GM18909 (cell line): ENCODE results near the gene SLC9A9.
A peak's percentile ranks its signal among the peaks of the same experiment; 100 is the strongest.

Experiments
- ATAC-seq: cut with Tn5 transposase; IDR thresholded peaks from one replicate; pipeline ENCODE4 v1.9.1; 2021; ENCODE audit warnings: mild to moderate bottlenecking; ENCODE audit not compliant: unreplicated experiment, poor library complexity

SLC9A9 gene

DNA sequence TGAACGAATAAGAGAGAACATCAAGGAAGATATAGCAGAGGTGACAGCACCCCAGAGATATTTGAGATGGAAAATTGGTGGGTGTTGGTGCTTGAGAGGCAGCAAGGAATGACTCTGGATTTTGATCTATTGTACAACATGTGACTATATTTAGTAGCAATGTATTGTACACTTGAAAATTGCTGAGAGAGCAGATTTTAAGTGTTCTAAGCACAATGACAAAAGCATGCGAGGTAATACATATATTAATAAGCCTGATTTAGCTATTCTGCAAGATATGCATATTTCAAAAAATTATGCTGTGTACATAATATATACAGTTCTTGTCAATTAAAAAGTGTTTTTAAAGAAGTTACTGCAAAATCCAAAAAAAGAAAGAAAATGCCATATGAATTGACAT, 194.3 kb downstream of the SLC9A9 start:
- ATAC-seq, result no peak

DNA sequence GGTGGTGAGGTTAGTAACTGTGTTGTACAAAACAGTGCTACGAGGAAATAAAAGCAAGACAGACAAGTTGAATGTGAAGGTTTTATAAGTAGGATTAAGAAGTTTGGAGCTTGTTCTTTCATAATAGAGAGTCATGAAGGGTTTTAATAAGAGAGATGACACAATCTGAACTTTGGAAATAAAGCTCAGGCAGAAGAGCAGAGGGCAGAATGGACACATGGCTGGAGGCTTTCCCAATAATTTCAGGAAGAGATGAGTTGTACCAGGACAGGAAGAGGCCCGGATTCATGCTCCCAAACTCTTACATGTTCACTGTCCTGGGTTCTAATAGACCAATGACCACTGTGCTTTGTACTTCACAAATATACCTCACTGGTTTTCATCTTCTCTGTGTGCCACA, 194.8 kb downstream of the SLC9A9 start:
- ATAC-seq, result no peak

DNA sequence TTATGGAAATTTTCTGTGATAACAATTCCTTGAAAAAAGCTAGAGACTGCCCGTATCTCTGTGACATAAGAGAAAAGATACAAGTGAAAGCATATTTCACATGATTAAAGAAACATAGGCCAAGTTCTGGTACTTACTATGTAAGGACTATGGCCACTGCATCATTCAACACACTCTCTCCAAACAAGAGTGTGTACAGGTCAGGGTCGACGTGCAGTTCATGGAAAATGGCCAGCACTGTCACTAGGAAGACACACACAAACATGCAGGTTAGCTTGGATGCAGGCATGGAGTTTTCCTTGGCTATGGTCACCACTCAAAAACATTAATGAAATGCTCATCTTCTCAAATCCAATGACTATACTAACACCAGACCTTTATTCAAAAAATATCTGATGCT, 196.2 kb downstream of the SLC9A9 start:
- no peak for ATAC-seq

DNA sequence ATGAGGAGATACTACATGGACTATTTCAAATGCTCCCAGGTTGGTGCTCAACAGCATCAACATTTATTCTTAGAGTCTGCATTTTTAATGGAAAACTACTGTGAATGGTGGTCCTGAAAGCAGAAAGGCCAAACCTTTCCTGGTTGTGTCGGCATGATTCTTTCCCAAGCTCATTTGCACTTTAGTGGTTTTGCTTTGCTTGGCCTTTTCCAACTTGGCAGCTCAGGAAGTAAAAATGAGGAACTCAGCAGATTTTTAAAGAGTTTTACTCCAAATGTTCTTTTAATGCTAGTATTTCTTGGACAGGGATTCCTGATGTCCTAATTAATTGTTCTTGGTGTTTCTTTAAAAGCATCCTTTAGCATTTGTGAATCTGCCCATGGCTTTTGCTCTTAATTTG, 197.4 kb downstream of the SLC9A9 start:
- no peak for ATAC-seq

DNA sequence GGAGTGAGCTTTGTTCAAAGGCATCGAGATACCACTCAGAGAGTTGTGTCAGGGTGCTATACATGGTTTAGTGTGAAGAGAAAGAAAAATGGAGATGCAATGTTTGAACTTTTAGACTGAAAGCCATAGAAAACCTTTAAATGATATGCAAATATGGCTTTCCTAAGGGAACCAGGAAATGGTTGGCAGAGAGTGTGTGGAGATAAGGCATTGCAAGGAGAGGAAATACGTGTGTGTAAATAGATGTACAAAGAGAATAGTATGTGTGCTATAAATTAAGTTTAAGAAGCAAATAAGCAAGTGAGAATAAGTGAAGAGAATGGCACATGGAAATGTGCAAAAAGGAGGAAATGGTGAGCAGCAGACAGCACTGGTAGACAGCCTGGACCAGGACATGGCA, 198.1 kb downstream of the SLC9A9 start:
- ATAC-seq, result no peak

DNA sequence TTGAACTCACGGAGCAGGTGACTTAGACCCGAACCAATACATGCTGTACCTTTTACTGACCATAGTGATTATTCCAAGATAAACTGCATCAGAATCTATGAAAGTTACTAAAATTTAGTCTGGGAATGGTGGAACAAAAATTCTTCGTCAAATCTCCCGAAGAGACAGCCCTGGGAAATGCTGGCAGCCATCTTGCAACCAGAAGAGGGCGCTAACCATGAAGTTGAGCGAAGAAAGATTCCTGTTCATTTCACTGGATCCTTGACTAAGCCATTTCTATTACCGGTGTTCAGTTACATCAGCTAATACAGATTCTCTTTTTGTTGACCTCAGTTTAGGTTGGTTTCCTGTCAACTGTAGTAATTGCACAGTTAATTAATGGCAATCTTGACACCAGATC, 199.6 kb downstream of the SLC9A9 start:
- no peak for ATAC-seq

DNA sequence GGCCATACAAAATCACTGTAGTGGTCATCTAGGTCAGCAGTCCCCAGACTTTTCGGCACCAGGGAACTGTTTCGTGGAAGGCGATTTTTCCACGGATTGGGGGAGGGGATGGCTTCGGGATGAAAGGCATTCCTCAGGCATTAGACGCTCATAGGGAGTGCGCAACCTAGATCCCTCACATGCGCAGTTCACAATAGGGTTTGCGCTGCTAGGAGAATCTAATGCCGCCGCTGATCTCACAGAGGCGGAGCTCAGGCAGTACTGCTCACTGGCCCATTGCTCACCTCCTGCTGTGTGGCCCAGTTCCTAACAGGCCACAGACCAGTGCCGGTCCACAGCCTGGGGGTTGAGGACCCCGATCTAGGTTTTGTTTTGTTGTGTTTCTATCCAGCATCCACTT, 200.1 kb downstream of the SLC9A9 start:
- no peak for ATAC-seq

DNA sequence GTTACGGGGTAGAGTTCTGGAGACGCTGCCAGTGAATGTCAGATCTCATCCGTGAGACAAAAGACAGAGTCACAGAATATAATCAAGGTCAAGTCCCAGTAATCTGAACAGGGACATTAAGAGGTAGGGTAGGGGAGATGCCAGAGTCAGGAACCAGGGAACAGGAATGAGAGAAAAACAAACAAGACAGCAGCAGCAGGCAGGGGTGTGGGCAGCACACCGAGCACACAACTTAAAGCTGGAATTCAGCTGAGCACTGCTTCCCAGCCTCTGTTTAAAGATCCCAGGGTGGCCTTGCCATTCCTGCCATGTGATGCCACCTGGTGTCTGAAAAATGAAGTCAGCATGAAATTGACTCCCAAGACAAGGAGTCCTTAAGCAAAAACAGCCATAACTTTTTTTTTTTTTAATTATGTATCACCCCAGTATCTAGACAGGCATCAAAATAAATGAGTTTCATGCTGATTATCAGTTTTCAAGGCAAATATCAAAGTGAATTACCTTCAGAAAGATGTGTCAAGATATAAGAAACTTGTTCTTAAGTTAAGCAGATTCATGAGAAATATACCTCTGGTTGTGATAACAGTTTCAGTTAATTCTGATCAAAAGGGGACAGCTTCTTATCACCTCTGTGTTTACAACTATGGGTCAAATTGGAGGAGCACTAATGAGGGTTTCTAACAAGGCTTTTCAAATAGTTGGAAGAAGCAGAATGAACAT, 203.7 kb downstream of the SLC9A9 start:
- ATAC-seq, result peak; percentile 60

DNA sequence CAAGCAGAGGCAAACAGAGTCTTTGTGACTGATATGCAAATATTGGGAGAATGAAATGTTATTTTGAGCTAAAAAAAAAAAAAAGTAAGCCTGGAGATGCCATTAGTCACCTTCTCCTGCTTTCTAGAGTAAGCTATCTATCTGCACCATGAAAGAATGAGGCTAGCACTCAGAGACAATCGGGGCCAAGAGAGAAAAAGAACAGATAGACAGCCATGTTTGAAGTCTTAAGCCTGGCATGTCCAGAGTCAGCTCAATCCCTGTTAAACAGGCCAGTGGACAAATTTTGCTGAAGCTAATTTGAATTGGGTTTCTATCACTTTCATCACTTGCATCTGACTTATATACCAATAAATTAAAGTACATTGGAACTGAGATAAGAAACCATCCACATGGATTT, 204.4 kb downstream of the SLC9A9 start:
- ATAC-seq, result no peak

DNA sequence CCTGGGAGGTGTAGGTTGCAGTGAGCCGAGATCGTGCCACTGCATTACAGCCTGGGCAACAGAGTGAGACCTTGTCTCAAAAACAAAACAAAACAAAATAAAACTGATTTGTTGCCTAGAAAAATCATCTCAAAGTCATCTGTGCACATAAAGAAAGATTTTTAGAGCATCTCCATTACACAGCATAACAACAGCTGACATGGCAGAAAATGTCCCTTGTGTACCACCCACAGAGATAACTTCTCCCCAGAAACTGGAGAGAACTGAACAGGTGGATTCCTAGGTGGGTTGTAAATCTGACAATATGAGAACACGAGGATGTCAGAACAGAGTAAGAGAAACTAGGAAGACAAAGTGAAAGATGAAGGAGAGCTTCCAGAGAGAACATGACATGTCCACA, 207.5 kb downstream of the SLC9A9 start:
- no peak for ATAC-seq

DNA sequence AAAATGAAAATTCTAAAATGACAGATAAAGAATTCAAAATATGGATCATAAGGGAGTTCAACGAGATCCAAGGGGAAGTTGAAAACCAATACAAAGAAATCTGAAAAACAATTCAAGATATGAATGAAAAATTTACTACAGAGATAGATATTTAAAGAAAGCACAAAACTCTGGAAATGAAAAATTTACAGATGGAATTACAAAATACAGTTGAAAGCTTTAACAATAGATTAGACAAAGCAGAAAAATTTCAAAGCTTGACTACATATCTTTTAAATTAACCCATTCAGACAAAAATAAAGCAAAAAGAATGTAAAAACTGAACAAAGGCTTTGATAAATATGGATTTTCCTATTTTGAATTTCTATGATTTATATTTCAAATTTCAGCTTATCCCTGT, 211.1 kb downstream of the SLC9A9 start:
- no peak for ATAC-seq

DNA sequence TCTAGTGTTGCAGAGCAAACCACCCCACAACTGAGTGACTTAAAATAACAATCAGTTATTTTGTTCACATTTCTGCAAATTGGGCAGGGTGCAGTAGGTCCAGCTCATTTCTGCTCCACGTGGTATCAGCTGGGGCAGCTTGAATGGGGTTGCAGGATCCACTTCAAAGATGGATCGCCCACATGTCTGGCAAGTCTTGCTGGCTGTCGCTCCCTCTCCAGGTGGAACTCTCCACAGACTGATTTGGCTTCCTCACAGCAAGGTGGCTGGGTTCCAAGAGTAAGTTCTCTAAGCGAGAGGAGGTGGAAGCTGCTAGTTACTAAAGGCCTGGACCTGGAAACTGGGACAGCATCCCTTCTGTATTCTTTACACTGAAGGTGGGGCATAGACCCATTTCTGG, 213.3 kb downstream of the SLC9A9 start:
- no peak for ATAC-seq

DNA sequence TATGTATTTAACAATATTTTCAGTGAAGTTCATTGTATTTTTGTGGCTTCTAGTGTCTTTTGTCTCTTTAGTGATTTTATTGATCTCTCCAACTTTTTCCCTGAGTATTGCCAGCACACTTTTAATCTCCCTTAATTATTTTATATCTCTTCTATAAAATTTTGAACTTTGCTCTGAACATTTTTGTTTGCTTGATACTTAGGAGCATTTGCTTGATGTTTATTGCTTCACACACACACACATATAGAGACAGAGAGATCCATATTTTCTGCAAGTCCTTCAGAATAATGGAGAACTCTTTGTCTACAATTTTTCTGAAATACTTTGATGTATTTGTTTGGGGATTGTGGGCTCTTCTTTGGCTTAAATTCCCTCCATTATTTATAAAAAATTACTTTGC, 213.8 kb downstream of the SLC9A9 start:
- ATAC-seq, result no peak

DNA sequence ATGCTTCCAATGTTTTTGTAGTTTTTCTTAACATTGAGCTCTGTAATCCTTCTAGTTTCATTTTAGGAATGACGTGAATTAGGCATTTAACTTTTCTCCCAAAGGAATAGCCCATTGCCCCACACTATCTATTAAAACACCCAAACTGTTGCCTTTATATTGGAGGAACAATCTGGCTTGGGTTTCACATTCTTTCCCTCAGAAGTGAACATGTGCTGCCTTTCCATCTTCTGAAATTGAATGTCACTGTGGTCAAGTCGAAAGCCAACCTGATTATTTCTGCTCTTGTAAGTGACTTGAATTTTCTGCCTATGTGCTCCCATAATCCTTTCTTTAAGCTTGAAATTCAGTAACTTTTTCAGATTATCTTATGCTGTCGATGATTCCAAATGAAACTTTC, 214.5 kb downstream of the SLC9A9 start:
- no peak for ATAC-seq

DNA sequence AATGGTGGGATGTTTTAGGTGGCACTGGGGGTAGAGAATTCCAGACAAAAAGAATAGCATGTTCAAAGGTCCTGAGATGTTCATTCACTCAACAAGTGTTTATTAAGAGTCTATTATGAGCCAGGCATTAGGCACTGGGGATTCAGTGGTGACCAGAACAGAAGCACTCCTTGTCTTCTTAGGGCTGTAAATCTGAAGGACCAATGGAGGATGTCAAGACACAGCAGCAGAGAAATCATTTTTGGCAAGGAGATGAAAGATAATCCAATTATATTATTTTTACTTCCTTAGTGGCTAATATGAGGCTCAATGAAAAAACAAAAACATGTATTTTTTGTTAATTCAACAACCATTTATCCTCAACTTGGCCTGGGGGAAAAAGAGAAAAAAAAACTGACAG, 218.5 kb downstream of the SLC9A9 start:
- ATAC-seq, result no peak

DNA sequence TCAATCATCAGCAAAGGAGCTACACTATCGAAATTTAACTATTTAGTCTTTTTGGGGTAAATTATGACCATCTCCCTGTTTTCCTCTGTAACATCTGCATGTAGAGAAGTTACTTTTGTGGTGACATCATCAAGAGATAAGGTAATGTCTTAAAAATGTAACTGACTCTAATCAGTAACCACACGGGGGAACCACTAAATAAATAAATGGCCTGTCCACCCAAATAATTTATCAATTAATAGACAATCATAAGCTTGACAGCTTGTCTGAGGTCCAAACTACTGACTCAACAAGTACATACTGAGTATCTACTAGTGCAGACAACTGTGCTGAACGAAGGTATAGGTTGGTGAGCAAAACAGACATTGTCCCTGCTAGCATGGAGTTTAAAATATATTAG, 219.3 kb downstream of the SLC9A9 start:
- no peak for ATAC-seq

DNA sequence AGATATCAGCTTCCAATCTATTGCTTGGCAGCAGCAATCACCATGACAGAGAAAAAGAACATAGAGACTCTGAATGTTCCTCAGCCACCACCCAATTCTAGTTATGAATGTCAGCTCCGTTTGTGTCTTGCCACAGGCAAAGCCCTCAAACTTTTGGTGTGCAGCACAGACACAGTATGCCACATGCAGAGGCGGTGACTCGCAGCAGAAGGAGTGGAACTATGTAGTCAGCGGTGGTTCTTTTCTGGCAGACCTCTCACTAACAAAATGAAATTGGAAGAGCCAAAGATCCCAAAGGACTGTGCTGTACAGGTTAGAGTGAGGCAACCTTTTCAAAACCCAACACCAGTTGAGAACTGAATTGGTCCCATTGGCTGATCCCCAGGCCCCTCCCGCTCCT, 220.9 kb downstream of the SLC9A9 start:
- ATAC-seq, result no peak

DNA sequence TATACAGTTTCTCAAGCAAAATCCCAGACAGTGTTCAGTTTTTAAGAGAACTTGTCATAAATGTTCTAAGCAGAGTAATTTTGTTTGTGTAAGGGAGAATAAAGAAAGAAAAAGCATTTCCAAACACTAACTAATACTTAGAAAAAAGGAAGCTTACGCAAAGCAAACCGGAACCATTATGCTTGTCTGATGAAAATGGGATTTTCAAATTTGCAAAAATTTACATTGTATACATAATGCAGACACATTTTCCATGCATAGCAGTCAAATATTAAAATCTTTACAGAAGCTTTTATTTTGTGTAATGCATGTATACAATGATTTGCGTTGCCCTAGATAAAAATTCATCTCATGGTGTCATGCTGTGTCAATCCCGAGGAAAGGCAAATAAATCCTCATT, 229.0 kb downstream of the SLC9A9 start:
- ATAC-seq, result no peak

DNA sequence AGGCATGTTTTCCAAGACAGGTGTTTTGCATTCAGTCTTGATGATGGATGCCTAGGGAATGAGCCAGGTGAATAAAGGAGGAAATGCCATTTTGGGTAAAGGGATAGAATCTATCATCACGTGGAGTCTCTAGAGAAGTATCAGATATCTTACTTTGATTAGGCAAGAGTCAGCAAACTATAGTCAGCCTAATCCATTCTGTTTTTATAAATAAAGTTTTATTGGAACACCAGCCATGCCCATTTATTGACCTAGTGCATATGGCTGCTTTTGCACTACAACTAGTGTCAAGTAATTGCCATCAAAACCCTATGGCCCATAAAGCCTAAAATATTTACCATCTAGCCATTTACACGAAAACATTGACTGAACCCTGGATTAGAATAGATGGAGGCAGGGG, 231.2 kb downstream of the SLC9A9 start:
- ATAC-seq, result no peak

DNA sequence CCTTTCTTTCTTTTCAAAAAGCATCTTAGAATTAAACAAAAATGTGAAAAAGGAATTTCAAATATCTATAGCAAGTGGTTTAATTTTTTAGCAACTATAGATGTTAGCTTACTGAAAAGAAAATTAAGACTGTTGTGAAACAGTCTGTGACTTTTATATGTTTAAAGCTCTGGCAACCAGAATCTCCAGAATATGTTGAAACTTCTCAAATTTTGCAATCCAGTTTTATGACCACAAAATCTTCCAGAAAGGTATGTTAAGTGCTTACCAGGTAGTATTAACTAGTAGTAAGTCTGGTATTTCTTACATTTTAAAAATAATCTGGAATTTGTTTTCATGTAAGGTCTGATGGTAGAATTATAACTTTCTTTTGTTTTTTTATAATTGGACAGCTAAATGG, 235.0 kb downstream of the SLC9A9 start:
- no peak for ATAC-seq

DNA sequence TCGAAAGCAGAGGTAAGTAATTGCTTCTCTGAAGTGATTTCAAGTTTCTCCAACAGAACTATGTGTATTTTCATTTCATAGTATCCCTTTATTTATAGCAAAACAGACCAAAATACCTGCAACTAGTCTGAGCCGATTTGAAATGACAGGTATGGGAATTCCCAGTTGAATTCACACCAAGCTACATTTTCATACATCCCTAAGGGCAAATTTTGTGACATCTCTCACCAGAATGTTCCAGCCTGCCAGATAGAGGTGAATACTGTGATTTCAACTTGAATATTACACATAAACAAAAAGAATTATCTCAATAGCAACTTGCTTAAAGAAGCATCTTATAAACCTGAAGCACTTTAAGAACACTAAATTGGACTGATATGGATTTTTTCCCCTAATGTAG, 235.7 kb downstream of the SLC9A9 start:
- ATAC-seq, result no peak

DNA sequence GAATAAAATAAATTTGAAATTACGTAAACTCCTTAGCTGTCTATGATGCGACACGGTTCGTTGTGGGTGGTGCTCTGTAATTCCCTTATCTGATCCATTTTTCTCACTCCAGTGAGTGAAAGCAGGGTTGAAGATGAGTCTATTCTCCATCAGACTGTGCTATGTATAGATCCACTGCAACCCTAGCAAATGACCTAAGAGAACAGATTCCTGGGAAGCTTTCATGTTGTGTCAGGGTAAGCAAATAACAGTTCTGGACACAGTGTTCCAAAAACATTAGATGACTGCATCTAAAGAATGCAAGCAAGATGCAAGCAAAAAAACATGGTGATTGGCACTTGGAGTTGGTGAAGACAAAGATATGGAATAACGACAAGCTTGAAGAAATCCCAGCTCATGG, 239.3 kb downstream of the SLC9A9 start:
- ATAC-seq, result no peak
